Activated T-helper 1 cell treated with anti-CD3 and anti-CD28 coated beads, Interleukin-2, amount 50 U/mL, for 16 hours (primary cell): ENCODE results near the gene PCNX3.

Experiments
- DNase-seq, 2 donors: peaks; one replicate each; pipeline ENCODE4 v3.0.0-alpha.2; 2020; ENCODE audit warnings: low read depth in 1 of 2, low spot score in 1 of 2

PCNX3 gene

DNA sequence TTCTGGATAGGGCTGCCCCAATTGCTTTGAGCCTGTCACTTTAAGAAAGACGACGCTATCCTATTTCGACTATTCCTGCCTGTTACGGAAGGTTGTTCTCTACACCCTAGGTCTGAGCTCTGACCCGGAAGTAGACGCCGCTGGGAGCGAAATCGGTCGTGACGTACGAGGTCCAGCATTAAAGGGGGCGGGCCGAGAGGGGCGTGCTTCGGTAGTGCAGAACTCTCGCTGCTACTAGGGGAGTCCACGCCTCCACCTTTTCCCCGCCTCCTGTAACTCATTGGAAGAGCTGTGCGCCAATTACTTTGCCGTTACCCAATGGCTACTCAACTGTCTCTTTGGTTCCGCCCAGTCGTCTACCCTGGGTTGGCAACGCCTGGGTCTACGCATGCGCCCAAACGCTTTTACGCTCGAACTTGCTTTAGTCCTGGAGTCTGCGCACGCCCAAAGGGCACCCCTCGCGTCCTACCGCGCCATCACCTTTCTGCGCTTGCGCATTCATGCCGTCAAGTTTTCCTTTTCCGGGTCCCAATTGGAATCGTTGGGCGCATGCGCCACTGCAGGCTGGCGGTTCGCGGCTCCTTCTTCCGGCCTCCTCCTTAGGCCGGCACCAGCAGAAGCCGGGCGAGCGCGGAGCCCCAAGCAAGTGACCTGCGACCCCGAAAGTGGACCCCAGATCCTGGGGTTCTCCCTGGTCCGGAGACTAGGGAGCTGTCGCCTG is at the start of gene PCNX3:
Gene PCNX3 (plus strand): TSS at position 548 of the 721 bp plus-strand sequence. CDS start 536 bp downstream, outside the sequence.
- peak; percentile 99 to 100 for DNase-seq

DNA sequence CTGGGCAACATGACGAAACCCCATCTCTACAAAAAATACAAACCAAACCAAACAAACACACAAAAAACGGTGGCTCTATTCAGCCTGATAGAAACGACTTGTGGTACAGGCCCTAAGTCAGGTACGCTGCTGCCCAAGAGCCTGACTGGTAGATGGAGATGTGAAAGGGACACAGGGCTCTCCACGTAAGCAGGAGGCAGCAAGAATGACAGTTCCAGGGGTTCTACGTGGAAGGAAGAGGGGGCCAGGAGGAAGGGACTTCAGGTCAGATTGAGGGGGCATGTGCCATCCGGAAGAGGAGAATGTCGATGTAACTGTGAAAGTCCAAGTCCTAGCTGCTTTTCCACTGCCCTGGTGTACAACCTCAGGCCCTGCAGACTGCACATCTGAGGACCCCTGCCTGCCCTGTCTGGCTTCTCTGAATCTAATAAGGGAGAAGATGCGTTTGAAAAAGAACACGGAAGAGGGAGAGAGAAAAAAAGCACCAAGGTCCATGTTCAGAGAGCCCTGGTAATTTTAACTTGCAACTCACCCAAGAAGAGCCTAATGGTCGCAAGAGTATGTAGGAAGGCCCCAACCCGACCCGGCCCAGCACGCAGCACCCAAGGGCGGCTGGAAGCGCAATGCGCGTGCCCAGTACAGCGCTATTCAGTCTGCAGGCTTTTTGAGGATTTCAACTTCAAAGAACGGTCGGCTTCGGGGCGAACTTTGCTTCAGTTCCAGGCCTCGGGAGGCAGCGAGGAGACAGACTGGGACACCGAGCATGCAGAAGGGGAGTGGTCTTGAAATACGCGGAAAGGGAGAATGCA is 46.2 kb upstream of the PCNX3 start:
- DNase-seq, result no peak

DNA sequence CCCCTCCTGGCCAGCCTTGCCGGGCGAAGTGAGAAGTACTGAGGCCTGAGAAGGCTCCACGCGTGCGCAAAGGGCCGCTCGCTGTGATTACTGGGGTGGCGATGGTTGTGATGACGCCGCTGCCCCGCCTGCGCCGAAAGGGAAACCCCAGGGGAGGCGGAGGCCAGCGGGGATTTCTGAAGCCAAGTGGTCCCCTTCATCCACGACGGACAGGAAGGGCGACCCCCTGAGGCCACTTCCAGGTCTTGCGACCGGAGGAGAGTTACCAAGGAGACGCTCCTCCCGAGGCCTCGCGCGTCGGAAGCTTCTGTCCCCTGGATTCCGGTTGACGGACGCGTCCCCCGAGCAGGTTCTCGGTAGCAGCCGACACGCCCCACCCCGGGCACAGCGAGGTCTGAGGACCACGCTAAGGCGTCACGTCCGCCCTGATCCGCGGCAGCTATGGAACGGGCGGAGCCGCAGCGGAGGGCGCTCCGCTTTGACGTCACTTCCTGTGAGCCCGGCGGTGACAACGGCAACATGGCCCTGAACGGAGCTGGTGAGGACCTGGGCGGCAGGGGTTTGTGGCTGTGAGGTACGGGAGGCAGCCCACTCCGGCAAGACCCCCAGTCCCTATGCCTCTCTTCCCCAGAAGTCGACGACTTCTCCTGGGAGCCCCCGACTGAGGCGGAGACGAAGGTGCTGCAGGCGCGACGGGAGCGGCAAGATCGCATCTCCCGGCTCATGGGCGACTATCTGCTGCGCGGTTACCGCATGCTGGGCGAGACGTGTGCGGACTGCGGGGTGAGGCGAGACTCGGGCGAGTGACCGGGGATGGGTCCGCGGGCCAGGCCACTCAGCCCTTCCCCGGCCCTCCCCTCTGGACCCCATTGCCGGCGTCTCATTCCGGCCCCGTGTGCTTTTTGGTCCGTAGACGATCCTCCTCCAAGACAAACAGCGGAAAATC is 45.3 kb upstream of the PCNX3 start, which contains the start of gene ZNRD2:
Gene ZNRD2 (plus strand): TSS at position 505 of the 946 bp plus-strand sequence. CDS start 15 bp downstream, at position 520.
- DNase-seq, result peak; percentile 94 to 97

DNA sequence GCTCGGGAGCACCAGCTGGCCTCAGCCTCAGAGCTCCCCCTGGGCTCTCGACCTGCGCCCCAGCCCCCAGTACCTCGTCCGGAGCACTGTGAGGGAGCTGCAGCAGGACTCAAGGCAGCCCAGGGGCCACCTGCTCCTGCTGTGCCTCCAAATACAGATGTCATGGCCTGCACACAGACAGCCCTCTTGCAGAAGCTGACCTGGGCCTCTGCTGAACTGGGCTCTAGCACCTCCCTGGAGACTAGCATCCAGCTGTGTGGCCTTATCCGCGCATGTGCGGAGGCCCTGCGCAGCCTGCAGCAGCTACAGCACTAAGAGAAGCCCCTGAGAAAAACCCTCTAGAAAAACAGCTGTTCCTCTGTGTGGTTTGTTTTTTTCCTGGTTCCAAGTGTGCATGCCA is 44.2 kb upstream of the PCNX3 start:
- no peak for DNase-seq

DNA sequence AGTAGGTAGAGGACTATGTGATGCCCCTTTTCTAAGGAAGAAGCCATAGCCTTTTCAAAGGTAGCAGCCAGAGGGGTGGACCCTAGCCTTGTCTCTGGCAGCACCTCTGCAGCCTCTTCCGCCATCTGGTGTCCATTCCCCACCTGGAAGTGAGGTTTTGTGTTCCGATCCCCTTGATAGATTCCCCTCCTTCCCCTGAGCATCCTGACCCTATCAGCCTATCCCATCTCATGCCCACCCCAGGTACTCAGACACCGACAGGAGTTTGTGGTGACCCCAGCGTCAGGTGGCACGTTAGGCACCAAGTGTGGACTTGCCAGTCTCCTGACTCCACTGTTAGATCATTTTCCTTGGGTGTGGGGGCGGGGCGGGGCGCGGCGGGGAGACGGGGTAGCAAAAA is 43.6 kb upstream of the PCNX3 start:
- no peak for DNase-seq

DNA sequence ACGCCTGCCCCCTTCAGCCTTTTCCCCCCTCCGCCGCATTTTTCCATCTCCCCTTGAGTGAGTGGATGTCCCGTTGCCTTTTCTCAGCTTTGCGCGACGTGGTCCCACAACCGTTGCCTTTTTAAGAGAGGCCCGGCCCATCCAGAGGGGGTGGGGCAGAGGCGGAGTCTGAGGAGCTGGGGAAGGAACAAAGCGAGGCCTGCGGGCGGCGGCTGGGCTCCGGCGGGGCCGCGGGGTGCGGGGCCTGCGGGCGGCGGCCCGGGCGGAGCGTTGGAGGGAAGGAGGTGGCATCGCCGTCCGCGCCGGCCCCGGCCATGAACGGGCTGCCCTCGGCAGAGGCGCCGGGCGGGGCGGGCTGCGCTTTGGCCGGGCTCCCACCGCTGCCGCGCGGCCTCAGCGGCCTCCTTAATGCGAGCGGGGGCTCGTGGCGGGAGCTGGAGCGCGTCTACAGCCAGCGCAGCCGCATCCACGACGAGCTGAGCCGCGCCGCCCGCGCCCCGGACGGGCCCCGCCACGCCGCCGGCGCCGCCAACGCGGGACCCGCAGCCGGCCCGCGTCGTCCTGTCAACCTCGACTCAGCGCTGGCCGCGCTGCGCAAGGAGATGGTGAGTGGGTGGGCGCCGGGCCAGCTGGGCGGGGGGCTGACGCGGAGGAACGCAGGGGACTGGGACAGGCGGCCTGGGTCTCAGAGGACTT is 43.1 kb upstream of the PCNX3 start, which contains the start of gene FAM89B:
Gene FAM89B (plus strand): TSS at position 183 of the 696 bp plus-strand sequence. CDS start 132 bp downstream, at position 315.
- DNase-seq, result peak; percentile 77 to 81

DNA sequence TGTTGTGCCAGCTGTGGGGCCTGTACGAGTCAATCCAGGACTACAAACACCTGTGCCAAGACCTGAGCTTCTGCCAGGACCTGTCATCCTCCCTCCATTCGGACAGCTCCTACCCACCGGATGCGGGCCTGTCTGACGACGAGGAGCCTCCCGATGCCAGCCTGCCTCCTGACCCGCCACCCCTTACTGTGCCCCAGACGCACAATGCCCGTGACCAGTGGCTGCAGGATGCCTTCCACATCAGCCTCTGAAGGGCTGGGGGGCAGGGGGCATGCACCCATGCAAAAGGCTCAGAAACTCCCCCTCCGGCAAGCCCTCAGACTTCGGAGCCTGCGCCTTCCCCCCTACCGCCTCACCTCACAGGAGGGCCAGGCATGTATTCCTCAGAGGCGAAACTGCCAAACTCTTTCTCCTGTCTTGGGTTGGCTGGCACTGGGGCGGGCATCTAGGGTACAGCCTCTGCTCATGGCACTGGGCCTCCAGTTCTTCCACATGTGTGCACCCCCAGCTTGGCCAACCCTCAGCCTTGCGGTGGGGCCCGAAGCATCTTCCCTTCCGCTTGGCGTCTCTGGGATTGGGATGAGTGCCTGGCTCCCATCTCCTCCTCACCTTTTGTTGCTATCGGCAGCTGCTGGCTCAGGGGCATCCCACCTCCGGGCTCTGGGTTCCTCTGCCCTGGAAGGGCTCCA is 42.0 kb upstream of the PCNX3 start:
- no peak for DNase-seq

DNA sequence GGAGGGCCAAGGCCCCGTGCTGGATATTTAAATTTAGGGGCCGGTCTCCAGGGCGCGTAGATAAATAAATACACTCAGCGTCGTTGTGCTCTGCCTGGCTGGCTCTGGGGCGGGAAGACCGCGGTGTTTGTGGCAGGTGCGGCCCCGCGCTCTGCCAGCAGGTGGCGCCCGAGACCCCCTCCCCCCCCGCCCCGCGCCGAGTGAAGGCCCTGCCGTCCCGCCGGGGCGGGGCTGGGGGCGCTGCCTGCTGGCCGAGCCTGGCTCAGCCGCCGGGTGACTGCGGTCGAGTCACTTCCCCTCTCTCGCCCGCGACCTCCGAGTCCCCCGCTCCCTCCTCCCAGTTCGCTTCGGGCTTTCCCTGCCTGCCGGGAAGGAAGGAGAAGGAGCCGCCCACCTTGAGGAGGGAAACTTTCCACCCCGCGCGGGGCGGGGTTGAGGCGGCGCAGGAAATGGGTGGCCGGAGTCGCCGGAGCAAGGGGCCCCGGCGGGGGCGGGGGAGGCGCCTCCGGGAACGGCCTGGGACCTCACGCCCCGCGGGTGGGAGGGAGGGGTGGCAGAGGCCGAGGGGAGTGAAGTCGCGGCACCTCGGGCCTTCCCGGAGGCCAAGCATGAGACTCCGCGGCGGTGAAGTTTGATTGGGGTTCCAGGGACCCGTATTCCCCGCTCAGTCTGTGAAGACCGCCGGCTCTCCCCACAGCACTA is 41.3 kb upstream of the PCNX3 start:
- peak; percentile 48 to 80 for DNase-seq

DNA sequence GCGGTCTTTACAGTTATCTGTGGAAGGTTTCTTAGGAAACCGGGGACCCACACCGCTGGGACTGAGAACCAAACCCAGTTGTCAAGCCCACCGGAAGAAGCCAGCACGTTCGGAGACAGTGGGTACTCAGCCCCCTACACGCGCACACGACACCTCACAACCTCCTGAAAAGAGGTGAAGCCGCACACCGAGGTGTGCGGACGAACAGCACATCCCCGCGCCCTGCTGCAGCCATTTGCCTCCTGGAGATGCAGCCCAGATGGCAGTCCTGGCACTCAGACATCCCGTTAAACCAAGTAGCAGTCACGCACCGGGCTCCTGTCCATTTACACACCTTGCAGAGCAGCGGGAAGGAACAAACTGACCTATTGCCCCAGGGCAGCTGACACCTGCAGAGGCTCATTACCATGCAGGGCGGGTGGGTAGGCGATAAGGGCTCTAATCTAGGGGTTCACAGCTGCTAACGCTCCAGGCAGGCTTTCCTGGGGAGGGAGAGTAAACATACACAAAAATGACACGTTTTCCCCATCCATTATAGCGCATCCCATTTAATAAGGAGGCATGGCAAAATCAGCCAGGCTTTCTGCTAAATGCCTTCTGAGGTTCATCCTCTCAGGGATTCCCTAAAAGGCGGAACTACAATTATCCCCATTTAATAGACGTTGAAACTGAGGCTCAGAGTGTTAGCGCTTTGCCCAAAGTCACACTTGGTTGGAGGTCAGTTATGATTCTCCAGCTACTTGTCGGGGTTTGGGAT is 40.6 kb upstream of the PCNX3 start:
- DNase-seq, result no peak

DNA sequence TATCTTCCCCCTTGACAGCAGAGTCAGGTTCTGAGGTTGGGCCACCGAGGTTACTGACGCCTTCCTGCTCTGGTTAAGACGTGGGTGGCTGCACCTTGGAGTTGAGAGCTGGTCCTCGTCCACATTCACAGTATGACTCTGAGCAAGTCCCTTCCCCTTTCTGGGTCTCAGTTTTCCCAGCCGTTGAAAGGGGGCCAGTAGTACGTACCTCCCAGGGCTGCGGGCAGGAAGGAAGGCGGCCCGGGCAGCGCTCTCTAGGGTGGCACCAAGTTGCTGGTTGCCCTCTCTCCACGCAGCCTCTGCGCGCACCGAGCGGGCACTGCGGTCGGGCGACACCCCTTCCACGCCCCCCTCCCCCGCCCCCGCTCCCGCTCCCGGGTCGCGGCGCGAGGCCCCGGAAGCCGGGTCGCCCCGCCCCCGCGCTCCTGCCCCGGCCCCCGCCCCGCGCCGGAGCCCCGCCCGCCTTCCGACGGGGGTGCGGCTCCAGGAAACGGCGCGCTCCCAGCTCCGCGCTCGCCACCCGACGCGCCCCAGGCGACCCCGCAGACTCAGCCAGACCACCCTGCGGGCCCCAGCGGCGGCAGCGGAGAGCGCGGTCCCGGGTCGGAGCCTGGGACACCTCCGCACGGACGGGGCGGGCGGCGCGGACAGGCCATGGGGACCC is 39.9 kb upstream of the PCNX3 start, which contains the start of gene EHBP1L1:
Gene EHBP1L1 (plus strand): TSS at position 486 of the 664 bp plus-strand sequence. CDS start 250 bp downstream, outside the sequence.
- DNase-seq, result peak; percentile 56 to 68

DNA sequence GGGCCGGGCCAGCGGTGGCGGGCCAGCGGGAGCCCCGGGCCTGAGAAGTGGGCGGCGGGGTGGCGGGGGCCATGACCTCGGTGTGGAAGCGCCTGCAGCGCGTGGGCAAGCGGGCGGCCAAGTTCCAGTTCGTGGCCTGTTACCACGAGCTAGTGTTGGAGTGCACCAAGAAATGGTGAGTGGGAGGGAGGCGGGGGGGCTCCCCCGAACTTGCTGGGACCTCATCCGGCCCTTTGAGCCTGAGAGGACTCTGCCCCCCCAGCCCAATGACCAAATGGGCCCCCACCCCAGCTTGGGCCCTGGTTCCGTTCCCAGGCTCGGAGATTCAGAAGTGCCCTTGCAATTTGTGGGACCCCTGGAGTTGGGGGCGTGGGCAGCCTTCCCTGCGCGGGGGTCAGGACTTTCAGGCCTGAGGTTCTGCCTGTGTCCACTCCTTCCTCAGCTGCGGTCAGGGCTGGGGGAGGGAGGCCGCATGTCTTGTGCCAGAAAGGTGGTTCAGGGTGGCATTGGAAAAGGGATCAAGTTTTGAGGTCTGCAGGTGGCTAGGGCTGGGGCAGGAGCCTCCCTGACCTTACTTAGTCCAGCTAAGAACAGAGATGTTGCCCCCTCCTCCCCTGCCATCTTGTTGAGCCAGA is 39.2 kb upstream of the PCNX3 start:
- DNase-seq, result no peak

DNA sequence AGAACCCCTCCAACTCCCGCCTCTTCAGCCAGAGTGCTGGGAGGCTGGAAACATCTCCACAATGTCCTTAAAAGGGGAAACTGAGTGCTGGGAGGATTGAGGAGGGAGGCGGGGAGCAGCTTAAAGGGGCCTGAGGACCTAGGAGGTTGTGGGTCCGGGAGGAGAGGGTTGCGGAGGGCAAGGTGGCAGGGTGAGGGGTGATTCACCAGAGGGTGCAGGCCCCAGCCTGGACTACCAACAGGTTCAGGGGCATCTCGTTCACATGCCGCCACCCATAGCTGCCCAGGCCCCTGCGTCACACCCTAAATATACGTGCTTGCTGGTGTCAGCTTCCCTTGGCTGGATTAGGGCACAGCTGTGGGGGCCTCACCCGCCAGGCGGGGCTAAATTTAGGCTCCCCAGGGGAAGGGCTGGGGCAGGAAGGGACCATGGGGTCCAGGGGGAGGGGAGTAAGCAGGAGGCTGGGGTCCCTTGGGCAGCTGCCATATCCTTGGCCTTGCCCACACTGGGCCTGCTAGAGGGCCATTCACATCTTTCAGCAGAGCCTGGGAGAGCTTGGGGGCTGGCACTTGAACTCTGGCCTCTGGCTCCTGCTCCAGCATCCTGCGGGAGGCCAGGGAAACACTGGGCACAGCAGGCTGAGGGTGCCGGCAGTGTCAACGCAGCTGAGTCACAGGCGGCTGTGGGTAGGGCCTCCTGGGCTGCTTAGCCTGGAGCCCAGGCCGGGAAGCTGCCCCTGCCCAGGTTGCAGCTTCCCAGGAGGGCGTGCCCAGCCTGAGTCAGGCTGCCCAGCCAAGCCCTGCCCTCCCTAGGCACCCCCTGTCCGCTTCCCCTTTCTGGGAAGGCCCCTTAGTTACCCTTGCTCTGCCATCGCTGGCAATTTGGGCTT is 38.5 kb upstream of the PCNX3 start:
- DNase-seq, result no peak

DNA sequence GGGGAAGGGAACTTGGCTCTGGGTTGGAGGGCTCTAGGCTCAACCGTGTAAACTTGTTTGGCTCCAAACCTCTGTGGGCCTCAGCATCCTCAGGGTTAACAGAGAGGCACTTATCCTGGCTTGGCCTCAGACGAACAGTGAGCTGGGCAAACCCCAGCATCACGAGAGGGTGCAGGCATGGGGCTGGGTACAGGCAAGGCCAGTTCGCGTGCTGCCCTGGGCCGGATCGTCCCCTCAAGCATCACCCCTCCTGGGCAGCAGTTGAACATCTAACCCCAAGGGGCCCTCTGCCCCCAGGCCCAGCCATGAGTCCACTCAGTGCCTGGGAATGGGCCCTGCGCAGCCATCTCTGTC is 37.8 kb upstream of the PCNX3 start:
- DNase-seq, result no peak

DNA sequence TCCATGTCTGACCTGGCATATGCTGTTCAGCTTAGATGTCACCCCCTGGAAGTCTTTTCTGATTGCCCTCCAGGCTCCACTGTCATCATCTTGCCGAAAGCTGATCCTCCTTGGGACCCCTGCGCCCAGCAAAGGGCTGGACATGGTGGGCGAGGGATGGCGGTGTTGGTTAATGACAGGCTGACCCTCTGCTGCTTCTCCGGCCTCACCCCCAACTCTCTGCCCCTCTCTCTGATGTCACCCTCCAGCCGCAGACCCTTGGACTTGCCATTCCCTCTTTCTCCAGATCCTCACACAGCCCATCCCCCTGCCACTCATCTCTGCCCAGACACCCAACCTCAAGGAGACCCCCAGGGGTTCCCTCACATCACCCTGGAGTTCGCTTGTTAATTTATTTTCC is 37.4 kb upstream of the PCNX3 start:
- DNase-seq, result no peak

DNA sequence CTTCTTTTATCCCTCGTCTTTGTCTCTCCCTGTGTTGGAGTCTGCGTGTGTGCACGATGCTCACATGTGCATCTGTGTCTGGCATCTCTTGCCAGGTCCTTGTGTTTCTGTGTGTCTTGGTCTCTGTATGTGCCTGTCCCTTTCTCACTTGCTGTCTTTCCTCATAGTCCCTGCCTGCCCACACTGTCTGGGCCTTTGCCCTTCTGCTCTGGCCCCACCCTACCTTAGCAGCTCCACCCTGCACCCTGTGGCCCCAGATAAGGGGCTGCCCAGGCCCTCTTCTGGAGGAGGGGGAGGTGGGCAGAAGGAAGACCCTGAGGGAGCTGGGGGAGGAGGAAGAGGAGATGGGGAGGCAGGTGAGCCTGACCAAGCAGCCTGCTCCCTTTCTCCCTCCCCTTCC is 36.9 kb upstream of the PCNX3 start:
- DNase-seq, result no peak

DNA sequence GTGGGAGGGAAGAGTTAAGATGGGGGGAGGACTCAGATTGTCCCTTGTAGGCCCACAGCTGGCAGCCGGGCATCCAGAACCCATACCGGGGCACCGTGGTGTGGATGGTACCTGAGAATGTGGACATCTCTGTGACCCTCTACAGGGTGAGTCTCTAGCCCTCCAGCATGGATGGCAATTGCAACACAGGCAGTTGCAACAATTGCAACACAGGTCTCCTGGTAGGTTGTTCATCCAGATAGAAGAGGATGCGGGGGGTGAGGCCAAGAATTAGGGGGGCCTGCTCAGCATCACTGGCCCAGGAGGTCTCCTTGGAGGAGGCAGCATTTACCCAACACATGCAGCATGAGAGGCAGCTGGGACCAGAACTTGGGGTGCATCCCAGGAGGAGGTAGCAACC is 36.3 kb upstream of the PCNX3 start:
- DNase-seq, result no peak
